ENCODE measurements around the gene LRRC27. TPM values are rescaled to one million over a fixed set of nuclear protein-coding genes. Genes with fewer than 3 reads are reported as not detected.
"Not testable (repeated sequence)": the region's sequence is repeated elsewhere in the genome, so short reads cannot be mapped to it uniquely, and the experiment has no call there.

The LRRC27 gene
- total RNA-seq, 6 experiments from 2014 or later = 2.2 to 5.4 (median 3.2) TPM

DNA sequence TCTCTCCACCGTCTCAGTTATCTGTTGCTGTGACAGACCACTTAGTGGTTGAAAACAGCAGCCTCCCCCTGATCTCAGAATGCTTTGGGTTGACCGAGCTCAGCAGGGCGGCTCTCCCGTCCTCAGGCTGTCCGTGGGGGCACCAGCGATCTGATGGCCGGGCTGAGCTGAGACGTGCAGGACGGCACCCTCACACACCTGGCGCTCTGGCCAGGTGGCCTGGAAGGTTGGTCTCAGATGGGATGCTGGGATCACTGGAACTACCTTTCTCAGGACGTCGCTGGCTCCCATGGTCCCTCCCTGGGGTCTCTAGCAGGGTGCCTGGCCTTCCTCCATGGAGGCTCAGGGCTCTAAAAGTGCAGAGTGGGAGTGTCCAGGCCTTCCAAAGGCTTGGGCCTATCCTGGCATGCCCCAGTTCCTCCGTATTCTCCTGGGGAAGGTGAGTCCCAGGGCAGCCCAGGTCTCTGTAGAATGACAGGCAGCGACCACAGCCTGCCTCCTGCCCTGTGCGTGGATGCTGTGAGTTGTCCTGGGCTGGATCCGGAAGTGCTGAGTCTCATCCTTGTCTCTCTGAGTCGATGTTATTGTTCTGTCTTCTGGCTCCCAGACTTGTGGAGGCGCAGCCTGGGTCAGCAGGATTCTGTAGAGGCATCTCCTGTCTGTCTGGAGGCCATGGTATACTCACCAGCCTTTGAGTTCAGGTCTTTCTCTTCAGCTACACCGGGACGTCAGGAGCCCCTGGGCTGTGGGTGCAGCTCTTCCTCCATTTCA is 52.8 kb downstream of the LRRC27 start:
- intact Hi-C loops (cut with DNase I) = loop anchor here in 1 of 2 donors (5.0 to 10.0 kb wide), 2 partner anchors 72 to 250 kb away; no protein-coding TSS in a partner anchor
- Histone ChIP-seq H3K9me3 (no peaks in the 10 kb centered on the region), H3K4me1 (no peaks in the 10 kb centered on the region), H3K4me3 (no peak overlapping the region), H3K27ac (no peak overlapping the region), H3K36me3 (no peaks in the 10 kb centered on the region), H3K27me3 (no peaks in the 10 kb centered on the region)
- 72% methylated on average over 5 of the region's 20 CpGs for WGBS (ENCODE audit: insufficient coverage, low coverage, low lambda C conversion rate, missing lambda C conversion rate)
- DNase-seq = no peak
- ATAC-seq = no peak
- TF ChIP-seq CTCF (IDR thresholded peaks at IDR 0.05) (no peak), POLR2A (IDR thresholded peaks at IDR 0.05) (no peak)

GRCh38 chr10:132385389-132385667 is 53.3 kb downstream of the LRRC27 start:
- no peak for ATAC-seq
- no peaks in the 10 kb centered on the region for H3K4me1 ChIP-seq
- intact Hi-C loops (cut with DNase I) = loop anchor here in 1 of 2 donors (10.0 kb wide), 1 partner anchor 249 kb away; no protein-coding TSS in a partner anchor
- H3K27ac ChIP-seq = no peak overlapping the region
- H3K9me3 ChIP-seq = no peaks in the 10 kb centered on the region
- WGBS (ENCODE audit: insufficient coverage, low coverage, low lambda C conversion rate, missing lambda C conversion rate) = 54% methylated on average over 5 of the region's 5 CpGs
- H3K4me3 ChIP-seq = no peak overlapping the region
- no peaks in the 10 kb centered on the region for H3K27me3 ChIP-seq
- peak in 1 of 3 donors; percentile 17 for DNase-seq
- no peaks in the 10 kb centered on the region for H3K36me3 ChIP-seq
- TF ChIP-seq CTCF (IDR thresholded peaks at IDR 0.05) (no peak), POLR2A (IDR thresholded peaks at IDR 0.05) (no peak)

DNA sequence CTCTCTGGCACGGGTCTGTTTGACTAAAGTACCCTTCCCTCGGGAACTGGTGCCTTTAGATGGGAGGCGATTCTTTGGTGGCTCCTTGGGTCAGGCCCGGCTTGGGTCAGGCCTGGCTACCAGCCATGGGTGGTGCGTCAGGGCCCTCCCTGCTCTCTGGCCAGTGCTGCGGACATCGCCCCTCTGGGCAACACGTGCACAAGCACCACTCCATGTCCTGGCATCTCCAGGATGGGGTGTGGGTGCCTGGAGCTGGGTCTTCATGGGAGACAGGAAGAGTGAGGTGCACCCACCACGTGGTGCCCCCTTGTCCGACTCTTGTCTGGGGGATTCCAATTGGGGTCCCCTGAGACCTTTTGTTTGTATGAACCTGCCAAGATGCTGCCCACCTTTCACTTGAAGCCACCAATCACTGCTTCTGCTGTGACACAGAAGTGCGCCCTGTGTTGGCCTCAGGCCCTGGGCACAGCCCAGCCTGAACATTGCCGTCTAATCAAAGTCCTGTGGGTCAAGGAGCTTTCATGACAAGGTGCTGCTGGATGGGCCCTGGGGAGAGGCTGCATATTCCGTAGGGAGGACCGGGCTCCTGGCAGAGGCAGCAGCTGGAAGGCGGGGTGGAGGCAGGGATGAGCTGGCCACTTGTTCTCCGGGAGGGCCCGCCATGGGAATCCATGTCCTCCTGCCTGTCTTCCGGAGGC is 53.9 kb downstream of the LRRC27 start:
- DNase-seq = peak in 1 of 3 donors; percentile 43
- H3K27me3 ChIP-seq = no peaks in the 10 kb centered on the region
- no peak overlapping the region for H3K27ac ChIP-seq
- intact Hi-C loops (cut with DNase I) = loop anchor here in 1 of 2 donors (10.0 kb wide), 1 partner anchor 249 kb away; no protein-coding TSS in a partner anchor
- no peaks in the 10 kb centered on the region for H3K4me1 ChIP-seq
- H3K9me3 ChIP-seq = no peaks in the 10 kb centered on the region
- H3K4me3 ChIP-seq = no peak overlapping the region
- ATAC-seq = no peak
- H3K36me3 ChIP-seq = no peaks in the 10 kb centered on the region
- TF ChIP-seq POLR2A (IDR thresholded peaks at IDR 0.05) = no peak
- WGBS (ENCODE audit: insufficient coverage, low coverage, low lambda C conversion rate, missing lambda C conversion rate) = 29% methylated on average over 1 of the region's 18 CpGs

DNA sequence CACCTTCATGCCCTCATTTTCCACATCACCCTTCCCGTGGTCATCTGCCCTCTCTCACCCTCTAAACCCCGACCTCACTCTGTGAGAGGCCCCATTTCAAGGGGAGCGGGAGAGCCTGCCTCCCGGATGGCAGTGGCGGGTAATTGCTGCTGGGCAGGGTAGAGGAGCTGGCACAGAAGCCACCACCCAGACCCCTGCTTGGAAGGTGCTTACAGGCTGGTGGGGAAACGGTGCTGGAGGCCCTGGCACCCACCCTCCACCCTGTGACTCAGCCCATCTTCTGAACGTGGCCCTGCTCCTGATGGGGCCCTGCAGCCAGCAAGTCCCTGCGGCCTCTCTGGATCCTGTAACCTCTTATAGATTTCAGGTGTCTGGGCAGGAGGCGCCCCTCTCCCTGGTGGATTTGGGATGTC is 54.4 kb downstream of the LRRC27 start:
- Histone ChIP-seq H3K4me1 (no peaks in the 10 kb centered on the region), H3K27me3 (no peaks in the 10 kb centered on the region), H3K27ac (no peak overlapping the region), H3K36me3 (no peaks in the 10 kb centered on the region), H3K4me3 (no peak overlapping the region), H3K9me3 (no peaks in the 10 kb centered on the region)
- ATAC-seq (no peak), DNase-seq (peak in 1 of 3 donors; percentile 39)
- intact Hi-C loops (cut with DNase I) = loop anchor here in 1 of 2 donors (10.0 kb wide), 1 partner anchor 248 kb away; no protein-coding TSS in a partner anchor
- WGBS (ENCODE audit: insufficient coverage, low coverage, low lambda C conversion rate, missing lambda C conversion rate) = 83% methylated on average over 3 of the region's 9 CpGs
- TF ChIP-seq POLR2A (IDR thresholded peaks at IDR 0.05) (no peak), CTCF (IDR thresholded peaks at IDR 0.05) (no peak)

DNA sequence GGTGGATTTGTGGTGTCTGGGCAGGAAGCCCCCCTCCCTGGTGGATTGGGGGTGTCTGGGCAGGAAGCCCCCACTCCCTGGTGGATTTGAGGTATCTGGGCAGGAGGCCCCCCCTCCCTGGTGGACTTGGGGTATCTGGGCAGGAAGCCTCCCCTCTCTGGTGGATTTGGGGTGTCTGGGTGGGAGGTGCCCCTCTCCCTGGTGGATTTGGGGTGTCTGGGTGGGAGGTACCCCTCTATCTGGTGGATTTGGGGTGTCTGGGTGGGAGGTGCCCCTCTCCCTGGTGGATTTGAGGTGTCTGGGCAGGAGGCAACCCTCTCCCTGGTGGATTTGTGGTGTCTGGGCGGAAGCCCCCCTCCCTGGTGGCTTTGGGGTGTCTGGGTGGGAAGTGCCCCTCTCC is 54.9 kb downstream of the LRRC27 start:
- H3K36me3 ChIP-seq, DNase-seq, H3K27ac ChIP-seq, ATAC-seq, H3K27me3 ChIP-seq, H3K9me3 ChIP-seq, H3K4me3 ChIP-seq, H3K4me1 ChIP-seq: not testable (repeated sequence)
- no CpG with 5 or more reads among the region's 1 CpG for WGBS (ENCODE audit: insufficient coverage, low coverage, low lambda C conversion rate, missing lambda C conversion rate)
- intact Hi-C loops (cut with DNase I) = loop anchor here in 1 of 2 donors (10.0 kb wide), 1 partner anchor 248 kb away; no protein-coding TSS in a partner anchor
